Breast epithelium (tissue), 3 donors: ENCODE data around the gene CFH.

ENCODE experiments used
- POLR2A ChIP-seq: fragments of 450-650 bp; IDR thresholded peaks from one replicate; pipeline ENCODE4 v1.6.1; 2016; ENCODE audit warnings: antibody characterized with exemption, mild to moderate bottlenecking, moderate library complexity
- POLR2AphosphoS5 ChIP-seq, 3 donors: sonication (generic); formaldehyde crosslinking; IDR thresholded peaks; one replicate each; pipeline ENCODE4 v1.6.1; 2017; ENCODE audit warnings: antibody characterized with exemption in 3 of 3
- TF ChIP-seq, protein P1 (sequence below), 3 donors: fragments of 450-650 bp; IDR thresholded peaks; one replicate each; pipeline ENCODE4 v1.5.1; 2016 to 2017; ENCODE audit warnings: antibody characterized with exemption in 3 of 3, mild to moderate bottlenecking in 3 of 3, moderate library complexity in 3 of 3

DNA sequence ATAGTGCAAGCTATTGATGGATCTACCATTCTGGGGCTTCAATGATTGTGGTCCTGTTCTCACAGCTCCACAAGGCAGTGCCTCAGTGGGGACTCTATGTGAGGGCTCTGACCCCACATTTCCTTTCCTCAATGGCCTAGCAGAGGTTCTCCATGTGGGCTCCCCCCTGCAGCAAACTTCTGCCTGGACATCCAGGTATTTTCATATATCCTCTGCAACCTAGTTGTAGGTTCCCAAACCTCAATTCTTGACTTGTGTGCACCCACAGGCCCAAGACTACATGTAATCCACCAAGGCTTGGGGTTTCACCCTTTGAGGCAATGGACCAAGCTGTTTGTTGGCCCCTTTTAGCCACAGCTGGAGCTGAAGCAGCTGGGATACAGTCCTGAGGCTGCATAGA, 86.9 kb downstream of the CFH start:
- TF ChIP-seq POLR2A = no peak
- TF ChIP-seq, protein P1, sequence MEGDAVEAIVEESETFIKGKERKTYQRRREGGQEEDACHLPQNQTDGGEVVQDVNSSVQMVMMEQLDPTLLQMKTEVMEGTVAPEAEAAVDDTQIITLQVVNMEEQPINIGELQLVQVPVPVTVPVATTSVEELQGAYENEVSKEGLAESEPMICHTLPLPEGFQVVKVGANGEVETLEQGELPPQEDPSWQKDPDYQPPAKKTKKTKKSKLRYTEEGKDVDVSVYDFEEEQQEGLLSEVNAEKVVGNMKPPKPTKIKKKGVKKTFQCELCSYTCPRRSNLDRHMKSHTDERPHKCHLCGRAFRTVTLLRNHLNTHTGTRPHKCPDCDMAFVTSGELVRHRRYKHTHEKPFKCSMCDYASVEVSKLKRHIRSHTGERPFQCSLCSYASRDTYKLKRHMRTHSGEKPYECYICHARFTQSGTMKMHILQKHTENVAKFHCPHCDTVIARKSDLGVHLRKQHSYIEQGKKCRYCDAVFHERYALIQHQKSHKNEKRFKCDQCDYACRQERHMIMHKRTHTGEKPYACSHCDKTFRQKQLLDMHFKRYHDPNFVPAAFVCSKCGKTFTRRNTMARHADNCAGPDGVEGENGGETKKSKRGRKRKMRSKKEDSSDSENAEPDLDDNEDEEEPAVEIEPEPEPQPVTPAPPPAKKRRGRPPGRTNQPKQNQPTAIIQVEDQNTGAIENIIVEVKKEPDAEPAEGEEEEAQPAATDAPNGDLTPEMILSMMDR (IDR thresholded peaks at IDR 0.05) = no peak
- TF ChIP-seq POLR2AphosphoS5 (IDR thresholded peaks at IDR 0.05) = no peak
